ENCODE data around the gene TPBG. TPM values are rescaled to one million over a fixed set of nuclear protein-coding genes. Genes with fewer than 3 reads are reported as not detected.

TPBG gene
- total RNA-seq, 1 donor from 2014 or later = 1.4 TPM

DNA sequence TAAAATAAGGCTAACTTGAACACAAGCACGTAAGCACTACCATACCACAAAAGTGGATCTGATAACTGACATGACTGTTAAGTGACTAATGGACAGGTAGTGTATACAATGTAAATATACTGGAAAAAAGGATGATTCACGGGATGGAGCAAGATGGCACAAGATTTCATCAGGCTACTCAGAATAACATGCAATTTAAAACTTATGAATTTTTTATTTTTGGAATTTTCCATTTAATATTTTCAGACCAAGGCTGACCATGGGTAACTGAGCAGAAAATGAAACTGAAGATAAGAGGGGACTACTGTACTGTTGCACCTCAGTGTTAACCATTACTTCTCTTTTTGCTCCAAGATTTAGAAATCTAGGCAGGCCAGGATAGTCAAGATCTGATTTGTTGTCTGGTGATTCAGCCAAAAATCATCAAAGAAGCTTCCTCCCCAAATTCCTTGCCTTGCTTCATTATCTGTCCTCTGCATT is 45.4 kb downstream of the TPBG start:
- TF ChIP-seq, protein P1, sequence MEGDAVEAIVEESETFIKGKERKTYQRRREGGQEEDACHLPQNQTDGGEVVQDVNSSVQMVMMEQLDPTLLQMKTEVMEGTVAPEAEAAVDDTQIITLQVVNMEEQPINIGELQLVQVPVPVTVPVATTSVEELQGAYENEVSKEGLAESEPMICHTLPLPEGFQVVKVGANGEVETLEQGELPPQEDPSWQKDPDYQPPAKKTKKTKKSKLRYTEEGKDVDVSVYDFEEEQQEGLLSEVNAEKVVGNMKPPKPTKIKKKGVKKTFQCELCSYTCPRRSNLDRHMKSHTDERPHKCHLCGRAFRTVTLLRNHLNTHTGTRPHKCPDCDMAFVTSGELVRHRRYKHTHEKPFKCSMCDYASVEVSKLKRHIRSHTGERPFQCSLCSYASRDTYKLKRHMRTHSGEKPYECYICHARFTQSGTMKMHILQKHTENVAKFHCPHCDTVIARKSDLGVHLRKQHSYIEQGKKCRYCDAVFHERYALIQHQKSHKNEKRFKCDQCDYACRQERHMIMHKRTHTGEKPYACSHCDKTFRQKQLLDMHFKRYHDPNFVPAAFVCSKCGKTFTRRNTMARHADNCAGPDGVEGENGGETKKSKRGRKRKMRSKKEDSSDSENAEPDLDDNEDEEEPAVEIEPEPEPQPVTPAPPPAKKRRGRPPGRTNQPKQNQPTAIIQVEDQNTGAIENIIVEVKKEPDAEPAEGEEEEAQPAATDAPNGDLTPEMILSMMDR (IDR thresholded peaks at IDR 0.05; ENCODE audit: partially characterized antibody, unreplicated experiment) = no peak
- no peaks in the 10 kb centered on the region for H3K27me3 Mint-ChIP-seq (ENCODE audit: unreplicated experiment)
- no peak overlapping the region for H3K27ac Mint-ChIP-seq (ENCODE audit: unreplicated experiment)
- no peaks in the 10 kb centered on the region for H3K36me3 Mint-ChIP-seq (ENCODE audit: unreplicated experiment)
- H3K9me3 Mint-ChIP-seq (ENCODE audit: unreplicated experiment) = no peaks in the 10 kb centered on the region
- H3K4me3 Mint-ChIP-seq (ENCODE audit: unreplicated experiment) = no peak overlapping the region
- no peak for DNase-seq
- H3K4me1 Mint-ChIP-seq (ENCODE audit: low read depth, unreplicated experiment) = peaks cover 9% of the 10 kb centered on the region

DNA sequence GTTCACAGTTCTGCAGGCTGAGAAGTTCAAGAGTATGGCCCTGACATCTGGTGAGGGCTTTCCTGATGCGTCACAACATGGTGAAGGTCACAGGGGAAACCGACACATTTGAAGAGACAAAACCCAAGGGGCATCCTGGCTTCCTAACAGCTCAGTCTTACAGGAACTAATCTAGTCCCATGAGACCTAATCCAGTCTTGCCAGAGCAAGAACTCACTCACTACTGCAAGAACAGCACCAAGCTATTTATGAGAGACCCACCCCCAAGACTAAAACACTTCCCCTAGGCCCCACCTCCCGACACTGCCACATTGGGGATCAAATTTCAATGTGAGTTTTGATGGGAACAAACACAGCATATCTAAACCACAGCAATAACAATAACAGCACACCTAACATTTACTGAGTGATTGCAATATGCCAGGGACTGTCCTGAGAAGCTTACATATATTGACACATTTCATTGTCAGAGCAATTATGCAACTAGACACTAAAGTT is 46.6 kb downstream of the TPBG start:
- Mint-ChIP-seq H3K36me3 (ENCODE audit: unreplicated experiment) (no peaks in the 10 kb centered on the region), H3K27me3 (ENCODE audit: unreplicated experiment) (no peaks in the 10 kb centered on the region), H3K4me1 (ENCODE audit: low read depth, unreplicated experiment) (peaks cover 9% of the 10 kb centered on the region), H3K4me3 (ENCODE audit: unreplicated experiment) (no peak overlapping the region), H3K9me3 (ENCODE audit: unreplicated experiment) (no peaks in the 10 kb centered on the region), H3K27ac (ENCODE audit: unreplicated experiment) (peak overlapping the region; percentile 26)
- no peak for DNase-seq
- TF ChIP-seq, protein P1 (IDR thresholded peaks at IDR 0.05; ENCODE audit: partially characterized antibody, unreplicated experiment) = no peak

DNA sequence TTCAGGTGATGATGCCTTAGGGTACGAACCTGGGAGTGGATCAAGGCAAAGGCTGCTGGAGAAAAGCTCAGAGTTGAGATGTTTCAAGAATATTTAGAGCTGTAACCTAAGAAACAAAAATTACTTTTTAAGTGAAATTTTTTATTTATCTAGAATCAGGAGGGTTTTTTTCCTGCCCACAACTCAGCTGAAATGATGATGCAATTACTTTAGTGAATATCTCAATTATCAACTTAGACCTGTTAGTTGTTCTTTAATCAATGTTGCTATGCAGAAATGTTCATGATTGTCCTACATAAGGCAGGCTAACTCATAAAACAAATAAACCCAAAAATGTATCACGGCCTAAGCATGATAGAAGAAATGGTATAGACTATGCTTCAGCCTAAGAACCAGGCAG is 50.3 kb downstream of the TPBG start:
- no peaks in the 10 kb centered on the region for H3K36me3 Mint-ChIP-seq (ENCODE audit: unreplicated experiment)
- peaks cover 9% of the 10 kb centered on the region for H3K4me1 Mint-ChIP-seq (ENCODE audit: low read depth, unreplicated experiment)

DNA sequence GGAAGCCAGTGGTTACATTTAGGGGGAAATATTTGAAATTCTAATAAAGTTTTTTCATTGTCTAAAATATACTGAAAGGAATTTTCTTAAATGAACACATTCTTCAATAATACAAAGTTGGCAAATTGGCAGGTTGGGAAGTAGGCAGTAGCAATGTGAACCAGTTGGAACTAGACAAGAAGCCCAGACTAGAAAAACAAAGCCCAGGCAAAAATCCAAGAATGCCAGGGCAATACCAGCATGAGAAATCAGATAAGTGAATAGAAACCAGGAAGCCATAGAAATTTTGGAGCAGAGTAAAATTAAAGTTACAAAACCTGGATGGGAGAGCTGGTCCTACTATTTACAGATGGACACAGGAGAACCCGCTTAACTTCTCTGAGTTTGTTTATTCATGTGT is 52.2 kb downstream of the TPBG start:
- TF ChIP-seq, protein P1 (IDR thresholded peaks at IDR 0.05; ENCODE audit: partially characterized antibody, unreplicated experiment) = no peak
- Mint-ChIP-seq H3K27ac (ENCODE audit: unreplicated experiment) (no peak overlapping the region), H3K9me3 (ENCODE audit: unreplicated experiment) (no peaks in the 10 kb centered on the region)

More for the DNA sequence above, 50.3 kb downstream of the TPBG start:
- no peak overlapping the region for H3K27ac Mint-ChIP-seq (ENCODE audit: unreplicated experiment)
- H3K4me3 Mint-ChIP-seq (ENCODE audit: unreplicated experiment) = no peak overlapping the region
- DNase-seq = no peak
- H3K27me3 Mint-ChIP-seq (ENCODE audit: unreplicated experiment) = no peaks in the 10 kb centered on the region
- no peaks in the 10 kb centered on the region for H3K9me3 Mint-ChIP-seq (ENCODE audit: unreplicated experiment)
- TF ChIP-seq, protein P1 (IDR thresholded peaks at IDR 0.05; ENCODE audit: partially characterized antibody, unreplicated experiment) = no peak

DNA sequence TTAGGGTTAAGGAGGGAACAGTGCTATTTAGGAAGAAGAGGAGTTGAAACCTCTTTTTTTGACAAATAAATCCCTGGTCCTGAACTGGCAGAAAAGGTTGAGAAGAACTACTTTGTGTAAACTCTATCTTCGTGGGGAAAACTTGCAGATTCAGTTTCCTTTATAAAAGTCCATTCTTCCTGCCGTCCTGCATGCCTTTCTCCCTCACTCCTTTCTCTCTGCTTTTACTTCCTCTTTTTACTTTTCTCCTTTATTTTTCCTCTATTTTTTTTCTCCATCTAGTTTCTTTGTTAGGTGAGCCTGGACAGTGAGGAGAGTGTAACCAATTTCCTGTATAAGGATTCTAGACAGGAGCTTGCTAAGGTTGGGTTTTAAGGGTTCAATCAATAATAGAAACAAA is 52.7 kb downstream of the TPBG start:
- TF ChIP-seq, protein P1 (IDR thresholded peaks at IDR 0.05; ENCODE audit: partially characterized antibody, unreplicated experiment) = no peak
- H3K27me3 Mint-ChIP-seq (ENCODE audit: unreplicated experiment) = no peaks in the 10 kb centered on the region
- no peaks in the 10 kb centered on the region for H3K9me3 Mint-ChIP-seq (ENCODE audit: unreplicated experiment)
- H3K36me3 Mint-ChIP-seq (ENCODE audit: unreplicated experiment) = no peaks in the 10 kb centered on the region
- no peak for DNase-seq
- no peak overlapping the region for H3K4me3 Mint-ChIP-seq (ENCODE audit: unreplicated experiment)
- no peaks in the 10 kb centered on the region for H3K4me1 Mint-ChIP-seq (ENCODE audit: low read depth, unreplicated experiment)
- no peak overlapping the region for H3K27ac Mint-ChIP-seq (ENCODE audit: unreplicated experiment)

More for the DNA sequence above, 52.2 kb downstream of the TPBG start:
- Mint-ChIP-seq H3K36me3 (ENCODE audit: unreplicated experiment) (no peaks in the 10 kb centered on the region), H3K4me1 (ENCODE audit: low read depth, unreplicated experiment) (no peaks in the 10 kb centered on the region), H3K4me3 (ENCODE audit: unreplicated experiment) (no peak overlapping the region), H3K27me3 (ENCODE audit: unreplicated experiment) (no peaks in the 10 kb centered on the region)
- no peak for DNase-seq

Other genes with a start within 250 kb of the TPBG start
- 36.1 TPM for gene IBTK, start 116.1 kb upstream of the TPBG start, total RNA-seq (ENCODE audit: unreplicated experiment)

Measured in glutamatergic neuron (in vitro differentiated cells).